Naive thymus-derived CD4-positive, alpha-beta T cell (primary cell): ENCODE results near the gene TM9SF4. TPM values are rescaled to one million over a fixed set of nuclear protein-coding genes. Genes with fewer than 3 reads are reported as not detected.
A peak's percentile ranks its signal among the peaks of the same experiment; 100 is the strongest.

Experiments used
- ATAC-seq: fragments of 150-1000 bp; cut with Tn5 transposase; 2 replicates; pipeline ENCODE4 v1.10.0; 2021; ENCODE audit warnings: mild to moderate bottlenecking, moderate library complexity
- CTCF ChIA-PET: fragments of 350-600 bp; sonication (Branson Sonifier 250); formaldehyde crosslinking; loops from one replicate; lab custom pipeline; 2021; ENCODE audit warnings: antibody characterized with exemption; lab: Charles Lee
- POLR2A ChIA-PET: fragments of 350-600 bp; sonication (Branson Sonifier 250); formaldehyde crosslinking; loops from one replicate; lab custom pipeline; 2021; ENCODE audit warnings: antibody characterized with exemption, inconsistent platforms; lab: Charles Lee
- DNase-seq, 9 donors: peaks; one replicate each; pipeline versions ENCODE4 v3.0.0 to v3.0.0-alpha.2; 2020 to 2022; ENCODE audit warnings: mixed read lengths in 1 of 9
- H3K27ac ChIP-seq: one replicate; pipeline ENCODE4 v1.7.0; 2013; ENCODE audit warnings: mild to moderate bottlenecking, low read depth, low read length, moderate library complexity
- H3K27me3 ChIP-seq, 2 donors: one replicate each; pipeline ENCODE4 v1.7.0; 2013; ENCODE audit warnings: low read length in 2 of 2, mild to moderate bottlenecking in 2 of 2, moderate library complexity in 2 of 2; ENCODE audit not compliant: control insufficient read depth in 2 of 2, insufficient read depth in 2 of 2
- H3K36me3 ChIP-seq, 3 experiments: 1 replicate in 2 of 3; 2 replicates in 1 of 3; pipeline ENCODE4 v1.7.0; 2013; ENCODE audit warnings: low read length in 3 of 3, mild to moderate bottlenecking in 3 of 3, moderate library complexity in 1 of 3; ENCODE audit not compliant: insufficient read depth in 3 of 3, control insufficient read depth in 2 of 3
- H3K4me1 ChIP-seq, 2 donors: one replicate each; pipeline ENCODE4 v1.7.0; 2013; ENCODE audit warnings: low read length in 2 of 2, mild to moderate bottlenecking in 2 of 2, moderate library complexity in 1 of 2; ENCODE audit not compliant: control insufficient read depth in 2 of 2, insufficient read depth in 2 of 2
- H3K4me3 ChIP-seq: 2 replicates; pipeline ENCODE4 v1.7.0; 2013; ENCODE audit warnings: mild to moderate bottlenecking, low read length
- H3K9me3 ChIP-seq, 3 experiments: 1 replicate in 2 of 3; 2 replicates in 1 of 3; pipeline ENCODE4 v1.7.0; 2013; ENCODE audit warnings: low read length in 3 of 3; ENCODE audit not compliant: control insufficient read depth in 2 of 3
- H3K27ac Mint-ChIP-seq, 9 donors: one replicate each; pipeline ENCODE4 v1.8.0; 2020 to 2022; ENCODE audit warnings: mixed read lengths in 9 of 9, mild to moderate bottlenecking in 8 of 9, moderate library complexity in 5 of 9, inconsistent platforms in 2 of 9
- H3K27me3 Mint-ChIP-seq, 5 donors: one replicate each; pipeline ENCODE4 v1.8.0; 2021 to 2022; ENCODE audit warnings: mixed read lengths in 5 of 5, mild to moderate bottlenecking in 1 of 5
- H3K36me3 Mint-ChIP-seq, 5 donors: one replicate each; pipeline ENCODE4 v1.8.0; 2020 to 2022; ENCODE audit warnings: mixed read lengths in 5 of 5, mild to moderate bottlenecking in 3 of 5, inconsistent platforms in 1 of 5
- H3K4me1 Mint-ChIP-seq, 7 donors: one replicate each; pipeline ENCODE4 v1.8.0; 2020 to 2022; ENCODE audit warnings: mixed read lengths in 7 of 7, mild to moderate bottlenecking in 3 of 7, inconsistent platforms in 1 of 7
- H3K4me3 Mint-ChIP-seq, 10 donors: one replicate each; pipeline ENCODE4 v1.8.0; 2020 to 2022; ENCODE audit warnings: mild to moderate bottlenecking in 10 of 10, mixed read lengths in 10 of 10, moderate library complexity in 6 of 10, inconsistent platforms in 2 of 10
- H3K9me3 Mint-ChIP-seq, 11 donors: one replicate each; pipeline ENCODE4 v1.8.0; 2020 to 2022; ENCODE audit warnings: mixed read lengths in 11 of 11, mild to moderate bottlenecking in 4 of 11, inconsistent platforms in 1 of 11, moderate library complexity in 1 of 11
- intact Hi-C, 2 donors: fragments of 100-400 bp; cut with micrococcal nuclease; formaldehyde crosslinking; loops; one replicate each; pipeline ENCODE4 v1.15.1; 2023
- polyA plus RNA-seq, 2 donors: library from polyadenylated mRNA; unstranded; fragments of 300-500 nt; fragmentation: Illumina TruSeq; gene quantifications; one replicate each; pipeline ENCODE4 v1.2.3, GENCODE V29; 2021
- total RNA-seq, 6 experiments: library from RNA in 5 of 6; stranded (reverse) in 5 of 6; gene quantifications; 1 replicate in 5 of 6; 2 replicates in 1 of 6; pipeline ENCODE4 v1.2.3 and lab custom pipeline; 2021 to 2026

TM9SF4 gene
- total and polyA plus RNA-seq, 7 experiments from 2014 or later, result 31.2 to 61.0 (median 41.5) TPM

DNA sequence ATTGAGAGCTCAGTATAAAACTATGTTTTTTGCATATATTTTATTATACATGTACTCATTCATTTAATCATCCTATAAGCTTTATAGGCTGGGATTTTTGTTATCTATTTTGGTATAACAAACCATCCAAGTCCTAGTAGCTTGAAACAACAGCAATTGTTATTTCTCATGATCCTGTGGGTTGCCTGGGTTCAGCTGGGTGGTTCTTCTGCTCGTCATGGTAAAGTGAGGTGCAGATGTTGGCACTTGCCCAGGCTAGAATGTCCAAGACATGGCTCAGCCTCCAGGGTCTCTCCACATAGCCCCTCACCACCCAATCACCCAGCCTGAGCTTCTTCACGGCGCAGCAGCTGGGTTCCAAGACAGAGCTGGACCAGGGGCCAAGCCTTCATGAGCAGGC, 20.8 kb upstream of the TM9SF4 start:
- Mint-ChIP-seq H3K27me3 (peaks cover 0 to 20% (median 5%) of the 10 kb centered on the region in 5 donors), H3K4me3 (no peak overlapping the region), H3K27ac (no peak overlapping the region), H3K4me1 (peaks cover 0 to 6% (median 0%) of the 10 kb centered on the region in 7 donors), H3K36me3 (no peaks in the 10 kb centered on the region), H3K9me3 (no peaks in the 10 kb centered on the region)
- DNase-seq (no peak), ATAC-seq (no peak)
- intact Hi-C loops, result no loop called here
- CTCF ChIA-PET, result interaction anchor here (0.8 kb wide), 1 partner anchor 10 kb away, joined by 3 read pairs; no protein-coding TSS in a partner anchor
- Histone ChIP-seq H3K4me1 (no peaks in the 10 kb centered on the region), H3K36me3 (no peaks in the 10 kb centered on the region), H3K27me3 (no peaks in the 10 kb centered on the region), H3K4me3 (no peak overlapping the region), H3K9me3 (no peaks in the 10 kb centered on the region), H3K27ac (no peak overlapping the region)
- POLR2A ChIA-PET, result no interaction called here

DNA sequence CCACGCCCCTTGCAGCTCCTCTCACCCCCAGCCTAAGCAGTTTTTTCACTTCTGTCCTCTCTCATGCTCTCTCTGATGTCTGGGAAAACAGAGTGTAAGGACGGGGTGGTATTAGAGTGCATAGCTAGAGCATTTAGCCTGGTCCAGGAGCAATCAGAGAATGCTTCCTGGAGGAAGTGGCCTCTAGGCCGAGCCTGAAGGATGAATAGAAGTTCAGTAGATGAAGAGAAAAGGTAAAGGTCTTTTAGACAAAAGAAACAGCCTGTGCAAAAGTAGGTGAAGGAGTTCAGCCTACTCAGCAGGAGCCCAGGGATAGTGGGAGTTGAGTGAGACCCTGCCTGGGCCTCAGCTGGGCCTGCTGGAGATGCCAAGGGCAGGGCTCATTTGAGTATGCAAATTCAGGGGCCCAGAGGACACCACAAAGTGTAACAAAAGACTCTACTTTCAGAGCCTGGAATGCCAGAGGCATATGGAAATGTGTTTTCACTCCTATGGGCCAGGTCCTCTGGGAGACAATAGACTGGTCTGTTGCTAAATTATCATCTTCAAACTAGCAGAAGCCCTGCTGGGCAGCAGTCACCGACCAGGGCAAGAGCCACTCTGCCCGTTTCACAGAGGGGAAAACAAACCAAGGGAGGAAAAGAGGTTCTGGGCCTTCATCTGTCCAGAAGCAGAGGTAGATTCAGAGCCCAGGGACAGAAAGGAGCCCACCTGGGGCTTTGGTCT, 19.7 kb upstream of the TM9SF4 start:
- POLR2A ChIA-PET, result no interaction called here
- Mint-ChIP-seq H3K4me3 (no peak overlapping the region), H3K9me3 (no peaks in the 10 kb centered on the region), H3K36me3 (no peaks in the 10 kb centered on the region), H3K27me3 (peaks cover 0 to 26% (median 9%) of the 10 kb centered on the region in 5 donors), H3K27ac (no peak overlapping the region), H3K4me1 (peaks cover 0 to 6% (median 0%) of the 10 kb centered on the region in 7 donors)
- Histone ChIP-seq H3K27me3 (no peaks in the 10 kb centered on the region), H3K27ac (no peak overlapping the region), H3K4me3 (no peak overlapping the region), H3K9me3 (no peaks in the 10 kb centered on the region), H3K4me1 (no peaks in the 10 kb centered on the region), H3K36me3 (no peaks in the 10 kb centered on the region)
- ATAC-seq, result no peak
- CTCF ChIA-PET, result interaction anchor here (0.9 kb wide), 1 partner anchor 237 kb away, joined by 3 read pairs; no protein-coding TSS in a partner anchor
- intact Hi-C loops, result no loop called here
- DNase-seq, result no peak

DNA sequence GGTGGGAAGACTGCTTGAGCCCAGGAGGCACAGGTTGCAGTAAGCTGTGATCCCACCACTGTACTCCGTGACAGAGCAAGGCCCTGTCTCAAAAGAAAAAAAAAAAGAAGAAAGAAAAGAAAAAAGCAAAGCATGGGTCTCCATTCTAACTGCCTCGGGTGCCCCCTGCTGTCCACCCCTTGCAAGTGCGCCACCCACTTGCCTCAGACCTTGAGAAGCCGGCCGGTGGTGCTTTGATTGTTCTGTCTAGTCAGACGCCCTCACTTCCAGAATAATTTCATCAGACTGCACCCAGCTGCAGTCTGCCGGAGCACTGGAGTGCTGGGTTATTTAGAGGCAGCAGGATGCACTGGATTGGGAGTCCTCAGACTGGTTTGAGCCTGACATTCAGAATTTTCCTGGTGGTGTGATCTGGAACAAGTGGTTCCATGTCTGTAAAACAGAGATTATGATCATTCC, 17.6 kb upstream of the TM9SF4 start:
- H3K4me1 Mint-ChIP-seq, result peaks cover 0 to 6% (median 0%) of the 10 kb centered on the region in 7 donors
- CTCF ChIA-PET, result interaction anchor here (0.6 to 1.3 kb wide), 5 partner anchors 11 to 239 kb away, joined by 3 to 9 read pairs (median 3); no protein-coding TSS in a partner anchor
- H3K27me3 Mint-ChIP-seq, result peaks cover 0 to 26% (median 5%) of the 10 kb centered on the region in 5 donors
- H3K4me1 ChIP-seq, result no peaks in the 10 kb centered on the region
- H3K27me3 ChIP-seq, result no peaks in the 10 kb centered on the region
- no peaks in the 10 kb centered on the region for H3K9me3 Mint-ChIP-seq
- intact Hi-C loops, result loop anchor here in 1 of 2 donors (1.0 kb wide), 2 partner anchors 240 to 269 kb away; no protein-coding TSS in a partner anchor
- peak; percentile 96 for ATAC-seq
- H3K36me3 ChIP-seq, result no peaks in the 10 kb centered on the region
- no peak overlapping the region for H3K4me3 Mint-ChIP-seq
- H3K4me3 ChIP-seq, result no peak overlapping the region
- POLR2A ChIA-PET, result no interaction called here
- DNase-seq, result peak; percentile 47 to 73 (median 68)
- no peaks in the 10 kb centered on the region for H3K36me3 Mint-ChIP-seq
- no peak overlapping the region for H3K27ac ChIP-seq
- H3K27ac Mint-ChIP-seq, result peak overlapping the region in 1 of 9 donors; percentile 61
- H3K9me3 ChIP-seq, result no peaks in the 10 kb centered on the region

DNA sequence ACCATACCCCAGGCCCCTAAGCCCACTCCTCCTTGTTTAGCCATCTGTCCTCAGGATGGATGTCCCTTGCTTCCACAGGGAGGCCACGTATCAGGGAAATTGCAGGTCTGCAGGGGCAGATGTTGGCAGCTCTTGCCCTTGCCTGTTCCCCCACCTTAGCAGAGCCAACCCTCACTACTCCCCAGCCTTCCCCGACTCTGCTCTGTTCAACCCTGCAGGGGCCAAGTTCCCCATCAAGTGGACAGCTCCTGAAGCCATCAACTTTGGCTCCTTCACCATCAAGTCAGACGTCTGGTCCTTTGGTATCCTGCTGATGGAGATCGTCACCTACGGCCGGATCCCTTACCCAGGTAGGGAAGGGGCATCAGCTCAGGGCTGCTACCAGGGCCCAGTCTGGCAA, 10.7 kb upstream of the TM9SF4 start:
- H3K27ac ChIP-seq, result no peak overlapping the region
- Mint-ChIP-seq H3K4me1 (peaks cover 0 to 3% (median 0%) of the 10 kb centered on the region in 7 donors), H3K36me3 (no peaks in the 10 kb centered on the region), H3K4me3 (no peak overlapping the region), H3K27ac (no peak overlapping the region), H3K9me3 (peaks cover 0 to 2% (median 0%) of the 10 kb centered on the region in 11 donors), H3K27me3 (peaks cover 12 to 30% (median 19%) of the 10 kb centered on the region in 5 donors)
- intact Hi-C loops, result no loop called here
- no peaks in the 10 kb centered on the region for H3K9me3 ChIP-seq
- ChIA-PET CTCF (interaction anchor here (1.3 kb wide), 1 partner anchor 10 kb away, joined by 3 read pairs; no protein-coding TSS in a partner anchor), POLR2A (interaction anchor here (0.7 kb wide), 1 partner anchor 9 kb away, joined by 3 read pairs; no protein-coding TSS in a partner anchor)
- no peaks in the 10 kb centered on the region for H3K27me3 ChIP-seq
- ATAC-seq (no peak), DNase-seq (no peak)
- H3K4me1 ChIP-seq, result no peaks in the 10 kb centered on the region
- H3K4me3 ChIP-seq, result no peak overlapping the region
- H3K36me3 ChIP-seq, result no peaks in the 10 kb centered on the region

DNA sequence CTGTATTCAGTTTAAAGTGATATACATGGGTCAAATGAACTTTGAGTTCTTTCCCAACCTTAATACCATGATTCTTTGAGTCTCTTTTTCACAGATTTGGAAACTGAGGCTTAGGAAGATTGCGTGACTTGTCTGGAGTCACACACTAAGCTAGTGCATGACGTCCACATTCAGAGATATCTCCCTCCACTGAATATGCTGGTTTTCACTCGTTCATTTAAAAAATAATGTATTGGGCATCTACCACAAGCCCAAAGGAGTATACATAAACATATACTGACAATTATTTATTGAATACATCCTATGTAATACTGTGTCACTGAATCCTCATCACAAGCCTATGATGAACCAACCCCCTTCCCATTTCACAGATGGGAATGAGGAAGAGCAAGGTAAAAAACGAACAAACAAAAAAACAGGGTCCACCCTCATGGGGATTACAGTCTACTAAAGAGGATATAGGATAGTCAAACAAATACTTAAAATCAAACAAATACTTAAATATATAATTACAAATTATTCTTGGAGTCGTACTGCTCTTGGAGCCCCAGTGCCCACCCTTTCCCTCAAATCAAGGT, 611 bp upstream of the TM9SF4 start:
- peaks cover 0 to 4% (median 3%) of the 10 kb centered on the region in 5 donors for H3K36me3 Mint-ChIP-seq
- H3K4me1 Mint-ChIP-seq, result peaks cover 25 to 39% (median 33%) of the 10 kb centered on the region in 7 donors
- no peaks in the 10 kb centered on the region for H3K9me3 ChIP-seq
- H3K4me3 Mint-ChIP-seq, result peak overlapping the region in 7 of 10 donors; percentile 78 to 100 (median 96)
- ChIA-PET POLR2A (interaction anchor here (1.0 to 1.1 kb wide), 2 partner anchors 8 to 10 kb away, joined by 3 read pairs; no protein-coding TSS in a partner anchor), CTCF (interaction anchor here (0.9 kb wide), 1 partner anchor 26 kb away, joined by 3 read pairs; no protein-coding TSS in a partner anchor)
- H3K4me1 ChIP-seq, result peaks cover 11% of the 10 kb centered on the region in 2 donors
- DNase-seq (no peak), ATAC-seq (no peak)
- H3K9me3 Mint-ChIP-seq, result no peaks in the 10 kb centered on the region
- H3K27ac Mint-ChIP-seq, result peak overlapping the region in 8 of 9 donors; percentile 95 to 100 (median 100)
- intact Hi-C loops, result loop anchor here (1.0 to 10.0 kb wide), 10 partner anchors 91 to 1883 kb away; partner anchors contain the start of genes ASXL1 (in 2 of the 2), PDRG1 (in 2 of the 2), KIF3B (in 1 of the 2) and PLAGL2 (in 1 of the 2)
- H3K27me3 Mint-ChIP-seq, result peaks cover 0 to 4% (median under 1%) of the 10 kb centered on the region in 5 donors
- no peaks in the 10 kb centered on the region for H3K27me3 ChIP-seq
- peak overlapping the region; percentile 92 for H3K4me3 ChIP-seq
- peaks cover 0 to 5% (median 0%) of the 10 kb centered on the region in 3 experiments for H3K36me3 ChIP-seq
- peak overlapping the region; percentile 94 for H3K27ac ChIP-seq

DNA sequence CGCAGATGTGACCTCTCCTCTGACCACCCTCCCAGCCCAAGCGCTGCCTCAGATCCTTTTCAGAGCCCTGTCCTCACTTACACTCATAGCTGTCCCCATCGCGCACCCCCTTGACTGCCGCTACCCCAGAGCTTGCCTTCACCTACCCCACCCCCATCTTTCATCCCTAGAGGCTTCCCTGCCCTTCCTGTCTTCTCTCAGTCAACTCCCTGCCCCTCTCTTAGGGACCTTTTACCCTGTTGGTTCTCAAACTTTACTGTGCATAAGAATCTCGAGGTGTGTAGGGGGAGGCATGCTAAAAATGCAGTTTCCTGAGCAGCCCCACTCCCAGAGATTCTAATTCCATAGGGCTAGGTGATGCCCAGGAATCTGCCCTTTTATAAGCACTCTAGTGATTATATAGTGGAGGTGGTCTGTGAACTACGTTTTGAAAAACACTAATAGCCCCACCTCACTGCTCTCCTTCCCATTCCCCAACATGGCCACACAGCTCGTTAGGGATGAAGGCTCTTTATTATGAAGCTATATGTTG, 725 bp downstream of the TM9SF4 start:
- H3K27me3 Mint-ChIP-seq, result no peaks in the 10 kb centered on the region
- peaks cover 30 to 51% (median 46%) of the 10 kb centered on the region in 7 donors for H3K4me1 Mint-ChIP-seq
- peak overlapping the region; percentile 92 for H3K4me3 ChIP-seq
- ATAC-seq, result no peak
- peaks cover 0 to 13% (median 0%) of the 10 kb centered on the region in 3 experiments for H3K36me3 ChIP-seq
- peak in 2 of 9 donors; percentile 1 to 12 for DNase-seq
- H3K9me3 Mint-ChIP-seq, result no peaks in the 10 kb centered on the region
- peak overlapping the region; percentile 95 to 100 (median 100) for H3K27ac Mint-ChIP-seq
- H3K9me3 ChIP-seq, result no peaks in the 10 kb centered on the region
- ChIA-PET POLR2A (interaction anchor here (1.0 kb wide), 1 partner anchor 9 kb away, joined by 3 read pairs; no protein-coding TSS in a partner anchor), CTCF (no interaction called here)
- no peaks in the 10 kb centered on the region for H3K27me3 ChIP-seq
- intact Hi-C loops, result no loop called here
- peak overlapping the region; percentile 78 to 100 (median 96) for H3K4me3 Mint-ChIP-seq
- peaks cover 11% of the 10 kb centered on the region in 2 donors for H3K4me1 ChIP-seq
- peak overlapping the region; percentile 94 for H3K27ac ChIP-seq
- H3K36me3 Mint-ChIP-seq, result peaks cover 3 to 5% (median 4%) of the 10 kb centered on the region in 5 donors
